Fibroblast of pulmonary artery (primary cell): ENCODE data around the gene TBX2.

ENCODE experiments used
- DNase-seq: peaks from one replicate; pipeline ENCODE4 v3.0.0-alpha.2; 2010; ENCODE audit warnings: low read depth
- H3K4me3 ChIP-seq: replicated peaks from 2 replicates; pipeline ENCODE4 v1.5.1; 2011; ENCODE audit warnings: low read depth, mild to moderate bottlenecking, control low read depth, low read length, moderate library complexity
- TF ChIP-seq, protein P1 (sequence below): IDR thresholded peaks from 2 replicates; pipeline ENCODE4 v1.5.1; 2011; ENCODE audit warnings: mild to moderate bottlenecking, control low read depth, low read length, inconsistent platforms; ENCODE audit errors: missing control alignments

TBX2 gene

DNA sequence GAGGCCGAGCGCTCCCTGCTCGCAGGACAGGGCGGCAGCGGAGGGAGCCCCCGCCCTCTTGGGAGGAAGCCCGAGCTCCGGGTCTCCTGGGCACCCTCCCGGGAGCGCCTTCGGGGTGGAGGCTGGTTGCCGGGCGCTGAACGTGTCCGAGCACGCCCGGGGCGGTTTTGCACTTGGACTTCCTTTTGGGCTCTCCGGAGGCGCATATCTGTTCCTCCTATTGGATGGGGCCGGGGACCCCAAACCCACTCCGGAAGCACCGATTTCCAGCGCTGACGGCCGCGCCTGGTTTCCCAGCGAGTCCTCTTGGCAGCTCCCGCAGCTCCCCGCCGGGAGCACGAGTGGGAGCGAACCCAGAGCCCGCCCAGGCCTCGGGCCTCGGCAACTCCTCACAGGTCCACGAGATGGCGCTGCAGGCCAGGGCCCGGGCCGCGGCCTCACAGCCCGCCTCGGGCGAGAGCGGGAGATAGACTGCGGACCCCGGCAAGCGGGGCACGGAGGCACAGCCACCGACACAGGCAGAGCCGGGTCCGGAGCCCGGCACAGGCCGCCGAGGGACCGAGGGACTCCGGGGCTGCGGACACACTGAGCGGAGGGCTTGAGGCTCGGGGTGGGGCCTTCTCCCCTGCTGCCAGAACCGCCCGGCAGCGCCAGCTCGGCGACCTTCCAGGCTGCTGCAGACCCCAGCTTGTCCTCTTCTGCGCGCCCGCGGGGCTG is 12.7 kb downstream of the TBX2 start:
- peak; percentile 74 for DNase-seq
- peak overlapping the region; percentile 57 for H3K4me3 ChIP-seq
- TF ChIP-seq, protein P1, sequence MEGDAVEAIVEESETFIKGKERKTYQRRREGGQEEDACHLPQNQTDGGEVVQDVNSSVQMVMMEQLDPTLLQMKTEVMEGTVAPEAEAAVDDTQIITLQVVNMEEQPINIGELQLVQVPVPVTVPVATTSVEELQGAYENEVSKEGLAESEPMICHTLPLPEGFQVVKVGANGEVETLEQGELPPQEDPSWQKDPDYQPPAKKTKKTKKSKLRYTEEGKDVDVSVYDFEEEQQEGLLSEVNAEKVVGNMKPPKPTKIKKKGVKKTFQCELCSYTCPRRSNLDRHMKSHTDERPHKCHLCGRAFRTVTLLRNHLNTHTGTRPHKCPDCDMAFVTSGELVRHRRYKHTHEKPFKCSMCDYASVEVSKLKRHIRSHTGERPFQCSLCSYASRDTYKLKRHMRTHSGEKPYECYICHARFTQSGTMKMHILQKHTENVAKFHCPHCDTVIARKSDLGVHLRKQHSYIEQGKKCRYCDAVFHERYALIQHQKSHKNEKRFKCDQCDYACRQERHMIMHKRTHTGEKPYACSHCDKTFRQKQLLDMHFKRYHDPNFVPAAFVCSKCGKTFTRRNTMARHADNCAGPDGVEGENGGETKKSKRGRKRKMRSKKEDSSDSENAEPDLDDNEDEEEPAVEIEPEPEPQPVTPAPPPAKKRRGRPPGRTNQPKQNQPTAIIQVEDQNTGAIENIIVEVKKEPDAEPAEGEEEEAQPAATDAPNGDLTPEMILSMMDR: peak; percentile 64

GRCh38 chr17:61412860-61413660 is 13.4 kb downstream of the TBX2 start:
- no peak for DNase-seq
- peak overlapping the region; percentile 57 for H3K4me3 ChIP-seq
- TF ChIP-seq, protein P1: no peak

GRCh38 chr17:61413661-61414126 is 14.1 kb downstream of the TBX2 start:
- H3K4me3 ChIP-seq: no peak overlapping the region
- TF ChIP-seq, protein P1: no peak
- no peak for DNase-seq

GRCh38 chr17:61414141-61414935 is 14.7 kb downstream of the TBX2 start:
- no peak overlapping the region for H3K4me3 ChIP-seq
- no peak for DNase-seq
- TF ChIP-seq, protein P1: no peak

GRCh38 chr17:61414936-61415251 is 15.3 kb downstream of the TBX2 start:
- no peak for DNase-seq
- H3K4me3 ChIP-seq: no peak overlapping the region
- TF ChIP-seq, protein P1: no peak

DNA sequence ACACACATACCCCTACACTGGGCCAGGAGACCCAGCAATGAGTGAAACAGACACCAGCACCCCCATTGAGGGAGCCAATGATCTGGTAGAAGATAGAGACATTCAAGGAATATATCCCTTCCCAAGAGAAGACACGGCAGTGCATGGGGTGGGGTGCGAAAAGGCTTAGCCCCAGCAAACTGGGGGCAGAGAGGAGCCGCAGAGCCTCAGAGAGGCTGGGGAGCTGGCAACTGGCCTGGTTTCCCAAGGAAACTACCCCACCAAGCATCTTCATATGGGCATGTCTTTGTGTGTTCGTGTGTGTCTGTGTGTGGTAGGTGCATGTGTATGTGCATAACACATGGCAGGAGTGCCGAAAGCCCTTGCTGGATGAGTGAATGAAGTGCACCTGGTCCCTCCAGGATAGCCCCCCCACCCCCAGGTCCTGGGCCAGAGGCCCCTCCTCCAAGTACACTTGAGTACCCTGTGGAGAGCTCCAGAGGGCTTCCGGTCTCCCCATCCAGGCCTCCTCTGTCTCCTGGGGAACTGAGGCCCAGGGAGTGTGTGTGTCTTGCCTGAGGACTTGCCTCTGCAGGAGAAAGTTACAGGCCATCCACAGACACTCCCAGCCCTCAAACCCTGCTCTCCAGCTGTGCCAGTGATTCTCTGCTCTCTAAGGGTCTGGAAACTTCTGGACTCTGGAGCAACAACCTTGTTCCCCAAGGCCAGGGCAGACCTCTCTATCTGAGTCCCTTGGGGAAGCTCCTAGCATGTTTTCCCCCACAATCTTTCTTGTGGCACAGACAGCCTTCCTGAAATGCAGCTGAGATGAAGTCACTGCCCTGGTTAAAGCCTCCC is 15.9 kb downstream of the TBX2 start:
- TF ChIP-seq, protein P1: no peak
- H3K4me3 ChIP-seq: no peak overlapping the region
- no peak for DNase-seq
